H1 (cell line): Measurements from ENCODE around the gene MORC2. TPM values are rescaled to one million over a fixed set of nuclear protein-coding genes. Genes with fewer than 3 reads are reported as not detected.

ENCODE experiments used
- CTCF ChIA-PET: fragments of 300-600 bp; sonication (Branson Sonifier 250); formaldehyde crosslinking; loops from one replicate; lab custom pipeline; 2021; ENCODE audit not compliant: partially characterized antibody; lab: Charles Lee
- POLR2A ChIA-PET: fragments of 300-600 bp; sonication (Branson Sonifier 250); formaldehyde crosslinking; loops from one replicate; lab custom pipeline; 2021; ENCODE audit warnings: inconsistent platforms; ENCODE audit not compliant: partially characterized antibody; lab: Charles Lee
- DNase-seq, 2 experiments: peaks; one replicate each; pipeline versions ENCODE4 v3.0.0 to v3.0.0-alpha.2; 2010 to 2022; ENCODE audit warnings: low spot score in 2 of 2, low read depth in 1 of 2, mixed read lengths in 1 of 2
- FAIRE-seq: peaks from 2 replicates; lab custom pipeline; 2011; peaks lifted over from hg19 to GRCh38; lab: Jason Lieb, UNC
- H2AFZ ChIP-seq: 2 replicates; pipeline ENCODE4 v1.8.1; 2012; ENCODE audit warnings: low read length, inconsistent platforms
- H2AK5ac ChIP-seq: 2 replicates; pipeline ENCODE4 v1.6.1; 2013; ENCODE audit warnings: low read depth, low read length
- H2BK120ac ChIP-seq: replicated peaks from 2 replicates; pipeline ENCODE3; 2013; ENCODE audit warnings: low read depth, low read length, inconsistent platforms
- H2BK12ac ChIP-seq: 2 replicates; pipeline ENCODE4 v1.6.1; 2013; ENCODE audit warnings: low read depth, low read length
- H2BK15ac ChIP-seq: 2 replicates; pipeline ENCODE4 v1.6.1; 2013; ENCODE audit warnings: low read length
- H2BK20ac ChIP-seq: 2 replicates; pipeline ENCODE4 v1.6.1; 2013; ENCODE audit warnings: low read length
- H2BK5ac ChIP-seq: 2 replicates; pipeline ENCODE4 v1.6.1; 2013; ENCODE audit warnings: low read depth, low read length
- H3K14ac ChIP-seq: 2 replicates; pipeline ENCODE4 v1.6.1; 2013; ENCODE audit warnings: inconsistent platforms; ENCODE audit not compliant: insufficient read length
- H3K18ac ChIP-seq: 2 replicates; pipeline ENCODE4 v1.6.1; 2013; ENCODE audit warnings: low read length; ENCODE audit errors: extremely low read depth
- H3K23ac ChIP-seq: 2 replicates; pipeline ENCODE4 v1.6.1; 2013; ENCODE audit warnings: inconsistent platforms; ENCODE audit not compliant: insufficient read length
- H3K23me2 ChIP-seq: 2 replicates; pipeline ENCODE4 v1.6.1; 2013; ENCODE audit warnings: low read depth, low read length
- H3K27ac ChIP-seq: 2 replicates; pipeline ENCODE4 v1.6.1; 2011; ENCODE audit warnings: low read depth, low read length, inconsistent platforms
- H3K27me3 ChIP-seq, 4 experiments: replicated peaks in 1 of 4; 1 replicate in 1 of 4; 2 replicates in 3 of 4; pipeline versions ENCODE4 v1.6.1 to v1.8.1; 2011 to 2013; ENCODE audit warnings: low read length in 3 of 4, mild to moderate bottlenecking in 3 of 4, inconsistent platforms in 2 of 4, mixed read lengths in 2 of 4, moderate library complexity in 1 of 4; ENCODE audit not compliant: control insufficient read depth in 3 of 4, insufficient read depth in 3 of 4; ENCODE audit errors: extremely low read depth in 1 of 4
- H3K36me3 ChIP-seq, 4 experiments: 2 replicates each; pipeline versions ENCODE4 v1.6.1 to v1.8.1; 2011 to 2013; ENCODE audit warnings: mild to moderate bottlenecking in 4 of 4, low read length in 3 of 4, moderate library complexity in 2 of 4, control low read depth in 1 of 4, inconsistent platforms in 1 of 4; ENCODE audit not compliant: insufficient read depth in 4 of 4, control insufficient read depth in 2 of 4
- H3K4ac ChIP-seq: replicated peaks from 2 replicates; pipeline ENCODE3; 2013; ENCODE audit warnings: low read length, low read depth, mixed read lengths, inconsistent platforms; ENCODE audit not compliant: insufficient read length
- H3K4me1 ChIP-seq, 4 experiments: replicated peaks in 1 of 4; 1 replicate in 1 of 4; 2 replicates in 3 of 4; pipeline versions ENCODE4 v1.6.1 to v1.8.1; 2011 to 2013; ENCODE audit warnings: low read length in 3 of 4, inconsistent platforms in 2 of 4, mixed read lengths in 1 of 4; ENCODE audit not compliant: insufficient read depth in 4 of 4, control insufficient read depth in 3 of 4
- H3K4me2 ChIP-seq, 2 experiments: 2 replicates each; pipeline versions ENCODE4 v1.6.1 to v1.8.1; 2011 to 2013; ENCODE audit warnings: low read depth in 2 of 2, low read length in 2 of 2, control low read depth in 1 of 2, inconsistent platforms in 1 of 2, mild to moderate bottlenecking in 1 of 2; ENCODE audit not compliant: insufficient read depth in 1 of 2
- H3K4me3 ChIP-seq, 4 experiments: fragments of 200-600, 300-600 bp in 1 of 4; sonication (generic), shearing (Covaris generic), sonication (Bioruptor Twin) in 1 of 4; 2 replicates each; pipeline versions ENCODE4 v1.5.1 to v1.8.1; 2011 to 2016; ENCODE audit warnings: low read length in 4 of 4, low read depth in 3 of 4, control low read depth in 2 of 4, inconsistent platforms in 2 of 4, mild to moderate bottlenecking in 2 of 4, mixed read lengths in 1 of 4, moderate library complexity in 1 of 4; ENCODE audit not compliant: insufficient read depth in 2 of 4; ENCODE audit errors: extremely low read depth in 1 of 4
- H3K56ac ChIP-seq: replicated peaks from 2 replicates; pipeline ENCODE3; 2013; ENCODE audit warnings: low read depth, mild to moderate bottlenecking, mixed read lengths, low read length, inconsistent platforms; ENCODE audit not compliant: insufficient read length
- H3K79me1 ChIP-seq: 2 replicates; pipeline ENCODE4 v1.6.1; 2013; ENCODE audit warnings: low read depth, low read length, control low read depth
- H3K79me2 ChIP-seq, 2 experiments: 2 replicates each; pipeline versions ENCODE4 v1.6.1 to v1.8.1; 2012 to 2013; ENCODE audit warnings: low read length in 2 of 2, mild to moderate bottlenecking in 2 of 2, inconsistent platforms in 1 of 2; ENCODE audit not compliant: insufficient read depth in 2 of 2, control insufficient read depth in 1 of 2
- H3K9ac ChIP-seq, 4 experiments: replicated peaks in 1 of 4; 1 replicate in 1 of 4; 2 replicates in 3 of 4; pipeline versions ENCODE4 v1.6.1 to v1.8.1; 2011 to 2013; ENCODE audit warnings: low read depth in 3 of 4, low read length in 3 of 4, control low read depth in 2 of 4, mild to moderate bottlenecking in 2 of 4, moderate library complexity in 2 of 4, inconsistent platforms in 1 of 4; ENCODE audit errors: extremely low read depth in 1 of 4
- H3K9me3 ChIP-seq, 2 experiments: 2 replicates each; pipeline versions ENCODE4 v1.6.1 to v1.8.1; 2012 to 2013; ENCODE audit warnings: mild to moderate bottlenecking in 2 of 2, moderate library complexity in 2 of 2, control low read depth in 1 of 2, inconsistent platforms in 1 of 2, low read depth in 1 of 2, low read length in 1 of 2, mixed read lengths in 1 of 2; ENCODE audit not compliant: insufficient read depth in 2 of 2
- H4K20me1 ChIP-seq, 2 experiments: replicated peaks in 1 of 2; 2 replicates each; pipeline versions ENCODE3 to v1.8.1; 2011 to 2013; ENCODE audit warnings: inconsistent platforms in 2 of 2, low read length in 2 of 2, mild to moderate bottlenecking in 1 of 2; ENCODE audit not compliant: insufficient read depth in 2 of 2, control insufficient read depth in 1 of 2
- H4K5ac ChIP-seq: 2 replicates; pipeline ENCODE4 v1.6.1; 2013; ENCODE audit warnings: low read length, low read depth, mixed read lengths, inconsistent platforms; ENCODE audit not compliant: insufficient read length
- H4K8ac ChIP-seq: 2 replicates; pipeline ENCODE4 v1.8.0; 2013; ENCODE audit warnings: mild to moderate bottlenecking, moderate library complexity, low read length, inconsistent platforms; ENCODE audit not compliant: insufficient read depth; ENCODE audit errors: extremely low read depth
- H4K91ac ChIP-seq: replicated peaks from 2 replicates; pipeline ENCODE3; 2013; ENCODE audit warnings: low read length, mixed read lengths, inconsistent platforms; ENCODE audit not compliant: insufficient read length
- EZH2 ChIP-seq: fragments of 200-600 bp; sonication (generic); IDR thresholded peaks from 2 replicates; pipeline ENCODE4 v1.7.1; 2012; ENCODE audit warnings: low read depth, mild to moderate bottlenecking, moderate library complexity, low read length, inconsistent platforms; ENCODE audit not compliant: severe bottlenecking
- NANOG ChIP-seq: IDR thresholded peaks from 2 replicates; pipeline ENCODE4 v1.6.1; 2011; ENCODE audit warnings: low read length, low read depth, mild to moderate bottlenecking, inconsistent platforms; ENCODE audit not compliant: insufficient read depth, poor library complexity, severe bottlenecking
- WGBS, 2 experiments: shearing (Covaris generic) in 1 of 2; methylation state at CpG; one replicate each; pipeline versions ENCODE4 v1.1.6 to v1.1.7; 2013 to 2015; ENCODE audit warnings: low lambda C conversion rate in 2 of 2, mixed read lengths in 2 of 2, inconsistent platforms in 1 of 2, low coverage in 1 of 2, missing lambda C conversion rate in 1 of 2; ENCODE audit not compliant: insufficient replicate concordance in 2 of 2, insufficient coverage in 1 of 2, insufficient read length in 1 of 2; ENCODE audit errors: extremely low coverage in 1 of 2, missing lambda C conversion rate in 1 of 2; 5-methylcytosine and 5-hydroxymethylcytosine counted together
- polyA plus RNA-seq, 7 experiments: library from polyadenylated mRNA; depleted of rRNA in 3 of 7; stranded (reverse) in 5 of 7; unstranded in 2 of 7; fragments of >200 nt in 5 of 7; fragments of 200-250 nt in 2 of 7; gene quantifications; 1 replicate in 5 of 7; 2 replicates in 1 of 7; 4 replicates in 1 of 7; pipeline versions ENCODE4 v1.2.1 to v1.2.3, GENCODE V29; 2011 to 2013; ENCODE audit warnings: missing spikeins in 2 of 7, mixed read lengths in 2 of 7
- total RNA-seq: library from RNA; stranded (reverse); fragmentation: NEBNext Ultra II Directional; extraction: Animal tissue kit (Norgen Biotek cat#: 25700); gene quantifications from 2 replicates; pipeline ENCODE4 v1.2.1, GENCODE V29; 2021

MORC2 gene
- total and polyA plus RNA-seq, 2 of the 8 experiments (the other 6 are each of a cell fraction or from before 2014, with no cell fraction given): 15.4 to 68.0 TPM

DNA sequence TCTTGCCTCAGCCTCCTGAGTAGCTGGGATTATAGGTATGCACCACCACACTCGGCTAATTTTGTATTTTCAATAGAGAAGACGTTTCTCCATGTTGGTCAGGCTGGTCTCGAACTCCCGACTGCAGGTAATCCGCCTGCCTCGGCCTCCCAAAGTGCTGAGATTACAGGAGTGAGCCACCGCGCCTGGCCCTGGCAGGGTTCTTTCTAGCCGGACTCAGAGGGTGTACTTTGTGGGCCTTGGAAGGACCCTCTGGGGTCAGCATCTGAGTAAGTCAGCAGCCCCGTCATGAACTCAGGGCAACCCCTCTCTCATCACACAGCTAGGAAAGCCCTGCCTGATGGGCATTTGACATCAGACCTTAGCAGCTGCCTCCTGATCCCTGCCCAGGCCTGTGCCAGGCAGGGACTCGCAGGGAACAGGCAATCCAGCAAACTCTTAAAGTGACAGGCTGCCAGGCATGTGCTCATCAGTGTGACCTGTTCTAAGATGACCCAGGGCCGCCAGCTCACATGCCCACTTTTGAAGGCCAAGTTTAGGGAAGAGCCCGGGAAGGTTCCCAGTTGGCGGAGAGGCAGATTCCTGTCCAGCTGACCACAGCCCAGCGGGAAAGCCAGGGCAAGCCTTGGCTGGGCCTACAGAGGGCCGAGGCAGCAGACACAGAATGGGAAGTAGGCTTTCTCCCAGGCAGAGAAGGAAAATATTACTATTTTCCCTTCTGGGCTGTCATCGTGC is 92.9 kb downstream of the MORC2 start:
- WGBS, 2 experiments: 89% methylated on average over 17 of the region's 17 CpGs; no CpG with 5 or more reads in 1 of the 2 experiments

More for the DNA sequence above, 92.9 kb downstream of the MORC2 start:
- Histone ChIP-seq H3K23me2 (no peaks in the 10 kb centered on the region), H3K27ac (no peak overlapping the region), H2AK5ac (no peak overlapping the region), H3K79me2 (no peaks in the 10 kb centered on the region), H4K8ac (no peak overlapping the region), H3K36me3 (no peaks in the 10 kb centered on the region), H4K20me1 (peaks cover 0 to 1% of the 10 kb centered on the region in 2 experiments), H3K56ac (no peak overlapping the region), H2AFZ (no peak overlapping the region), H3K9me3 (no peaks in the 10 kb centered on the region), H2BK12ac (no peak overlapping the region), H4K5ac (no peak overlapping the region), H2BK20ac (no peak overlapping the region), H2BK15ac (no peak overlapping the region), H2BK120ac (no peak overlapping the region), H3K4me2 (no peak overlapping the region), H3K27me3 (no peaks in the 10 kb centered on the region), H3K4ac (no peak overlapping the region), H3K79me1 (no peaks in the 10 kb centered on the region), H3K4me1 (peaks cover 0 to 3% (median under 1%) of the 10 kb centered on the region in 4 experiments; a peak in 1 of 7 replicates), H4K91ac (no peak overlapping the region), H3K9ac (no peak overlapping the region), H3K14ac (no peak overlapping the region), H2BK5ac (no peak overlapping the region), H3K4me3 (no peak overlapping the region), H3K18ac (no peak overlapping the region), H3K23ac (no peak overlapping the region)
- ChIA-PET POLR2A (no interaction called here), CTCF (interaction anchor here (10.8 kb wide), 1 partner anchor 15 kb away, joined by 73 read pairs; no protein-coding TSS in a partner anchor)
- no peak for DNase-seq
- TF ChIP-seq EZH2 (no peak), NANOG (no peak)
- FAIRE-seq: no peak
